H1 (cell line): Measurements from ENCODE around the gene SMARCA4. TPM values are rescaled to one million over a fixed set of nuclear protein-coding genes. Genes with fewer than 3 reads are reported as not detected.

Source experiments
- CTCF ChIA-PET: fragments of 300-600 bp; sonication (Branson Sonifier 250); formaldehyde crosslinking; loops from one replicate; lab custom pipeline; 2021; ENCODE audit not compliant: partially characterized antibody; lab: Charles Lee
- POLR2A ChIA-PET: fragments of 300-600 bp; sonication (Branson Sonifier 250); formaldehyde crosslinking; loops from one replicate; lab custom pipeline; 2021; ENCODE audit warnings: inconsistent platforms; ENCODE audit not compliant: partially characterized antibody; lab: Charles Lee
- DNase-seq, 2 experiments: peaks; one replicate each; pipeline versions ENCODE4 v3.0.0 to v3.0.0-alpha.2; 2010 to 2022; ENCODE audit warnings: low spot score in 2 of 2, low read depth in 1 of 2, mixed read lengths in 1 of 2
- FAIRE-seq: peaks from 2 replicates; lab custom pipeline; 2011; peaks lifted over from hg19 to GRCh38; lab: Jason Lieb, UNC
- H2AFZ ChIP-seq: 2 replicates; pipeline ENCODE4 v1.8.1; 2012; ENCODE audit warnings: low read length, inconsistent platforms
- H2AK5ac ChIP-seq: 2 replicates; pipeline ENCODE4 v1.6.1; 2013; ENCODE audit warnings: low read depth, low read length
- H2BK120ac ChIP-seq: replicated peaks from 2 replicates; pipeline ENCODE3; 2013; ENCODE audit warnings: low read depth, low read length, inconsistent platforms
- H2BK12ac ChIP-seq: 2 replicates; pipeline ENCODE4 v1.6.1; 2013; ENCODE audit warnings: low read depth, low read length
- H2BK15ac ChIP-seq: 2 replicates; pipeline ENCODE4 v1.6.1; 2013; ENCODE audit warnings: low read length
- H2BK20ac ChIP-seq: 2 replicates; pipeline ENCODE4 v1.6.1; 2013; ENCODE audit warnings: low read length
- H2BK5ac ChIP-seq: 2 replicates; pipeline ENCODE4 v1.6.1; 2013; ENCODE audit warnings: low read depth, low read length
- H3K14ac ChIP-seq: 2 replicates; pipeline ENCODE4 v1.6.1; 2013; ENCODE audit warnings: inconsistent platforms; ENCODE audit not compliant: insufficient read length
- H3K18ac ChIP-seq: 2 replicates; pipeline ENCODE4 v1.6.1; 2013; ENCODE audit warnings: low read length; ENCODE audit errors: extremely low read depth
- H3K23ac ChIP-seq: 2 replicates; pipeline ENCODE4 v1.6.1; 2013; ENCODE audit warnings: inconsistent platforms; ENCODE audit not compliant: insufficient read length
- H3K23me2 ChIP-seq: 2 replicates; pipeline ENCODE4 v1.6.1; 2013; ENCODE audit warnings: low read depth, low read length
- H3K27ac ChIP-seq: 2 replicates; pipeline ENCODE4 v1.6.1; 2011; ENCODE audit warnings: low read depth, low read length, inconsistent platforms
- H3K27me3 ChIP-seq, 4 experiments: replicated peaks in 1 of 4; 1 replicate in 1 of 4; 2 replicates in 3 of 4; pipeline versions ENCODE4 v1.6.1 to v1.8.1; 2011 to 2013; ENCODE audit warnings: low read length in 3 of 4, mild to moderate bottlenecking in 3 of 4, inconsistent platforms in 2 of 4, mixed read lengths in 2 of 4, moderate library complexity in 1 of 4; ENCODE audit not compliant: control insufficient read depth in 3 of 4, insufficient read depth in 3 of 4; ENCODE audit errors: extremely low read depth in 1 of 4
- H3K36me3 ChIP-seq, 4 experiments: 2 replicates each; pipeline versions ENCODE4 v1.6.1 to v1.8.1; 2011 to 2013; ENCODE audit warnings: mild to moderate bottlenecking in 4 of 4, low read length in 3 of 4, moderate library complexity in 2 of 4, control low read depth in 1 of 4, inconsistent platforms in 1 of 4; ENCODE audit not compliant: insufficient read depth in 4 of 4, control insufficient read depth in 2 of 4
- H3K4ac ChIP-seq: replicated peaks from 2 replicates; pipeline ENCODE3; 2013; ENCODE audit warnings: low read length, low read depth, mixed read lengths, inconsistent platforms; ENCODE audit not compliant: insufficient read length
- H3K4me1 ChIP-seq, 4 experiments: replicated peaks in 1 of 4; 1 replicate in 1 of 4; 2 replicates in 3 of 4; pipeline versions ENCODE4 v1.6.1 to v1.8.1; 2011 to 2013; ENCODE audit warnings: low read length in 3 of 4, inconsistent platforms in 2 of 4, mixed read lengths in 1 of 4; ENCODE audit not compliant: insufficient read depth in 4 of 4, control insufficient read depth in 3 of 4
- H3K4me2 ChIP-seq, 2 experiments: 2 replicates each; pipeline versions ENCODE4 v1.6.1 to v1.8.1; 2011 to 2013; ENCODE audit warnings: low read depth in 2 of 2, low read length in 2 of 2, control low read depth in 1 of 2, inconsistent platforms in 1 of 2, mild to moderate bottlenecking in 1 of 2; ENCODE audit not compliant: insufficient read depth in 1 of 2
- H3K4me3 ChIP-seq, 4 experiments: fragments of 200-600, 300-600 bp in 1 of 4; sonication (generic), shearing (Covaris generic), sonication (Bioruptor Twin) in 1 of 4; 2 replicates each; pipeline versions ENCODE4 v1.5.1 to v1.8.1; 2011 to 2016; ENCODE audit warnings: low read length in 4 of 4, low read depth in 3 of 4, control low read depth in 2 of 4, inconsistent platforms in 2 of 4, mild to moderate bottlenecking in 2 of 4, mixed read lengths in 1 of 4, moderate library complexity in 1 of 4; ENCODE audit not compliant: insufficient read depth in 2 of 4; ENCODE audit errors: extremely low read depth in 1 of 4
- H3K56ac ChIP-seq: replicated peaks from 2 replicates; pipeline ENCODE3; 2013; ENCODE audit warnings: low read depth, mild to moderate bottlenecking, mixed read lengths, low read length, inconsistent platforms; ENCODE audit not compliant: insufficient read length
- H3K79me1 ChIP-seq: 2 replicates; pipeline ENCODE4 v1.6.1; 2013; ENCODE audit warnings: low read depth, low read length, control low read depth
- H3K79me2 ChIP-seq, 2 experiments: 2 replicates each; pipeline versions ENCODE4 v1.6.1 to v1.8.1; 2012 to 2013; ENCODE audit warnings: low read length in 2 of 2, mild to moderate bottlenecking in 2 of 2, inconsistent platforms in 1 of 2; ENCODE audit not compliant: insufficient read depth in 2 of 2, control insufficient read depth in 1 of 2
- H3K9ac ChIP-seq, 4 experiments: replicated peaks in 1 of 4; 1 replicate in 1 of 4; 2 replicates in 3 of 4; pipeline versions ENCODE4 v1.6.1 to v1.8.1; 2011 to 2013; ENCODE audit warnings: low read depth in 3 of 4, low read length in 3 of 4, control low read depth in 2 of 4, mild to moderate bottlenecking in 2 of 4, moderate library complexity in 2 of 4, inconsistent platforms in 1 of 4; ENCODE audit errors: extremely low read depth in 1 of 4
- H3K9me3 ChIP-seq, 2 experiments: 2 replicates each; pipeline versions ENCODE4 v1.6.1 to v1.8.1; 2012 to 2013; ENCODE audit warnings: mild to moderate bottlenecking in 2 of 2, moderate library complexity in 2 of 2, control low read depth in 1 of 2, inconsistent platforms in 1 of 2, low read depth in 1 of 2, low read length in 1 of 2, mixed read lengths in 1 of 2; ENCODE audit not compliant: insufficient read depth in 2 of 2
- H4K20me1 ChIP-seq, 2 experiments: replicated peaks in 1 of 2; 2 replicates each; pipeline versions ENCODE3 to v1.8.1; 2011 to 2013; ENCODE audit warnings: inconsistent platforms in 2 of 2, low read length in 2 of 2, mild to moderate bottlenecking in 1 of 2; ENCODE audit not compliant: insufficient read depth in 2 of 2, control insufficient read depth in 1 of 2
- H4K5ac ChIP-seq: 2 replicates; pipeline ENCODE4 v1.6.1; 2013; ENCODE audit warnings: low read length, low read depth, mixed read lengths, inconsistent platforms; ENCODE audit not compliant: insufficient read length
- H4K8ac ChIP-seq: 2 replicates; pipeline ENCODE4 v1.8.0; 2013; ENCODE audit warnings: mild to moderate bottlenecking, moderate library complexity, low read length, inconsistent platforms; ENCODE audit not compliant: insufficient read depth; ENCODE audit errors: extremely low read depth
- H4K91ac ChIP-seq: replicated peaks from 2 replicates; pipeline ENCODE3; 2013; ENCODE audit warnings: low read length, mixed read lengths, inconsistent platforms; ENCODE audit not compliant: insufficient read length
- ATF2 ChIP-seq: IDR thresholded peaks from 2 replicates; pipeline ENCODE4 v1.6.1; 2012; ENCODE audit warnings: low read length, inconsistent platforms
- CTBP2 ChIP-seq: IDR thresholded peaks from 2 replicates; pipeline ENCODE4 v1.7.0; 2011; ENCODE audit warnings: borderline replicate concordance, mild to moderate bottlenecking, moderate library complexity, mixed read lengths, low read length; ENCODE audit not compliant: insufficient read depth, insufficient read length
- EZH2 ChIP-seq: fragments of 200-600 bp; sonication (generic); IDR thresholded peaks from 2 replicates; pipeline ENCODE4 v1.7.1; 2012; ENCODE audit warnings: low read depth, mild to moderate bottlenecking, moderate library complexity, low read length, inconsistent platforms; ENCODE audit not compliant: severe bottlenecking
- KDM4A ChIP-seq: IDR thresholded peaks from one replicate; pipeline ENCODE4 v1.7.1; 2012; ENCODE audit warnings: low read depth, mild to moderate bottlenecking, moderate library complexity, low read length, inconsistent platforms; ENCODE audit not compliant: severe bottlenecking
- PHF8 ChIP-seq: fragments of 200-600 bp; sonication (generic); conservative IDR thresholded peaks from 2 replicates; pipeline ENCODE4 v1.7.1; 2012; ENCODE audit warnings: low read depth, mild to moderate bottlenecking, inconsistent platforms, low read length, moderate library complexity
- RBBP5 ChIP-seq: IDR thresholded peaks from 2 replicates; pipeline ENCODE4 v1.7.1; 2012; ENCODE audit warnings: low read depth, mild to moderate bottlenecking, inconsistent platforms, low read length, moderate library complexity, borderline replicate concordance
- SIX5 ChIP-seq: IDR thresholded peaks from 2 replicates; pipeline ENCODE4 v1.6.1; 2011; ENCODE audit warnings: mild to moderate bottlenecking, low read depth, low read length
- TBP ChIP-seq: IDR thresholded peaks from 2 replicates; pipeline ENCODE4 v1.6.1; 2011; ENCODE audit warnings: low read depth, low read length, improper control_type of control experiment
- YY1 ChIP-seq: IDR thresholded peaks from 2 replicates; pipeline ENCODE4 v1.6.1; 2011; ENCODE audit warnings: low read depth, mild to moderate bottlenecking, low read length
- WGBS, 2 experiments: shearing (Covaris generic) in 1 of 2; methylation state at CpG; one replicate each; pipeline versions ENCODE4 v1.1.6 to v1.1.7; 2013 to 2015; ENCODE audit warnings: low lambda C conversion rate in 2 of 2, mixed read lengths in 2 of 2, inconsistent platforms in 1 of 2, low coverage in 1 of 2, missing lambda C conversion rate in 1 of 2; ENCODE audit not compliant: insufficient replicate concordance in 2 of 2, insufficient coverage in 1 of 2, insufficient read length in 1 of 2; ENCODE audit errors: extremely low coverage in 1 of 2, missing lambda C conversion rate in 1 of 2; 5-methylcytosine and 5-hydroxymethylcytosine counted together
- polyA plus RNA-seq, 7 experiments: library from polyadenylated mRNA; depleted of rRNA in 3 of 7; stranded (reverse) in 5 of 7; unstranded in 2 of 7; fragments of >200 nt in 5 of 7; fragments of 200-250 nt in 2 of 7; gene quantifications; 1 replicate in 5 of 7; 2 replicates in 1 of 7; 4 replicates in 1 of 7; pipeline versions ENCODE4 v1.2.1 to v1.2.3, GENCODE V29; 2011 to 2013; ENCODE audit warnings: missing spikeins in 2 of 7, mixed read lengths in 2 of 7
- total RNA-seq: library from RNA; stranded (reverse); fragmentation: NEBNext Ultra II Directional; extraction: Animal tissue kit (Norgen Biotek cat#: 25700); gene quantifications from 2 replicates; pipeline ENCODE4 v1.2.1, GENCODE V29; 2021
- TF ChIP-seq, protein P1 (sequence below): IDR thresholded peaks from 2 replicates; pipeline ENCODE4 v1.6.1; 2011; ENCODE audit warnings: low read depth, mild to moderate bottlenecking, low read length; ENCODE audit not compliant: insufficient read depth

SMARCA4 gene
- total and polyA plus RNA-seq, 2 of the 8 experiments (the other 6 are each of a cell fraction or from before 2014, with no cell fraction given): 86.4 to 263 TPM

DNA sequence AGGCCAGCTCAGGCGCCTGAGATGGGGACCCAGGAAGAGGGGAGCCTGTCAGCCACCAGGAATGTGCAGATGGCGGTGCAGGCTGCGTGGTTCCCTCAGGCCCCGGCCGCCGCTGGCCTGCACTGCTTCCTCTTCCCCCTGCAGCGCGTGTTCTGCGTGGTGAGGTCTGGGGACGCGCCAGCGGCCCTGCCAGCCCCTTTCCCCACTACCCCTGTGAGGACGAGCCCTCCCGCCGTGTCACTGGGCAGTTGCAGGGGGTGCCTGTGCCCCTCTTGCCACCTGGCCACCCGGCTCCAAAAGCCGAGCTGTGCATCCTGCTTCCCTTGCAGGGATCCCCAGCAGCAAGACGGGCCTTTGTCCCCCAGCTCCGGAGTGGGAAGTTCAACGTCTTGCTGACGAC lies 58.4 kb downstream of the SMARCA4 start:
- Histone ChIP-seq H3K23ac (no peak overlapping the region), H3K4ac (no peak overlapping the region), H2AK5ac (no peak overlapping the region), H3K36me3 (peaks cover 53 to 87% (median 79%) of the 10 kb centered on the region in 4 experiments), H3K4me2 (no peak overlapping the region), H2BK15ac (no peak overlapping the region), H3K56ac (no peak overlapping the region), H3K9me3 (no peaks in the 10 kb centered on the region), H4K5ac (no peak overlapping the region), H2BK12ac (no peak overlapping the region), H3K4me3 (no peak overlapping the region), H3K79me1 (peaks cover 3% of the 10 kb centered on the region), H3K27ac (no peak overlapping the region), H3K79me2 (no peaks in the 10 kb centered on the region; a peak in 1 of 4 replicates), H2BK120ac (no peak overlapping the region), H4K91ac (no peak overlapping the region), H2AFZ (no peak overlapping the region), H3K9ac (no peak overlapping the region), H2BK20ac (no peak overlapping the region), H4K8ac (no peak overlapping the region), H3K14ac (no peak overlapping the region), H3K23me2 (no peaks in the 10 kb centered on the region), H4K20me1 (peaks cover 7 to 17% of the 10 kb centered on the region in 2 experiments), H2BK5ac (no peak overlapping the region), H3K18ac (no peak overlapping the region), H3K27me3 (no peaks in the 10 kb centered on the region), H3K4me1 (no peaks in the 10 kb centered on the region)
- FAIRE-seq (no peak), DNase-seq (no peak)
- 94% methylated on average over 16 of the region's 21 CpGs; no CpG with 5 or more reads in 1 of the 2 experiments for WGBS, 2 experiments
- POLR2A ChIA-PET: interaction anchor here (1.8 kb wide), 1 partner anchor 13 kb away, joined by 3 read pairs; no protein-coding TSS in a partner anchor
- CTCF ChIA-PET: interaction anchor here (0.5 to 2.7 kb wide), 7 partner anchors 8 to 246 kb away, joined by 3 to 12 read pairs (median 3); no protein-coding TSS in a partner anchor
- TF ChIP-seq KDM4A (no peak), TBP (no peak), ATF2 (no peak), EZH2 (no peak), PHF8 (no peak), RBBP5 (no peak), SIX5 (no peak), CTBP2 (no peak), YY1 (no peak)
- TF ChIP-seq, protein P1, sequence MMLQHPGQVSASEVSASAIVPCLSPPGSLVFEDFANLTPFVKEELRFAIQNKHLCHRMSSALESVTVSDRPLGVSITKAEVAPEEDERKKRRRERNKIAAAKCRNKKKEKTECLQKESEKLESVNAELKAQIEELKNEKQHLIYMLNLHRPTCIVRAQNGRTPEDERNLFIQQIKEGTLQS: no peak
